Parathyroid adenoma (tissue), 2 donors: Measurements from ENCODE around the gene NR4A1.

Experiments
- H2AFZ ChIP-seq: fragments of 300-600 bp; sonication (generic); one replicate; pipeline ENCODE4 v1.7.0; 2017; ENCODE audit warnings: antibody characterized with exemption, mild to moderate bottlenecking
- H3K27ac ChIP-seq: fragments of 300-600 bp; sonication (generic); one replicate; pipeline ENCODE4 v1.7.0; 2017
- H3K27me3 ChIP-seq: fragments of 300-600 bp; sonication (generic); one replicate; pipeline ENCODE4 v1.7.0; 2017; ENCODE audit warnings: low read length; ENCODE audit not compliant: control insufficient read depth, insufficient read depth
- H3K36me3 ChIP-seq: fragments of 300-600 bp; sonication (generic); one replicate; pipeline ENCODE4 v1.7.0; 2017; ENCODE audit warnings: low read length; ENCODE audit not compliant: control insufficient read depth, insufficient read depth
- H3K4me1 ChIP-seq: fragments of 300-600 bp; sonication (generic); one replicate; pipeline ENCODE4 v1.7.0; 2017; ENCODE audit warnings: control low read depth
- H3K4me2 ChIP-seq: fragments of 300-600 bp; sonication (generic); one replicate; pipeline ENCODE4 v1.7.0; 2017; ENCODE audit warnings: low read length
- H3K4me3 ChIP-seq: fragments of 300-600 bp; sonication (generic); one replicate; pipeline ENCODE4 v1.7.0; 2017; ENCODE audit warnings: low read depth, low read length
- H3K79me2 ChIP-seq: fragments of 300-600 bp; sonication (generic); one replicate; pipeline ENCODE4 v1.7.0; 2017; ENCODE audit warnings: control low read depth
- H3K9ac ChIP-seq: fragments of 300-600 bp; sonication (generic); one replicate; pipeline ENCODE4 v1.7.0; 2017; ENCODE audit warnings: mild to moderate bottlenecking
- H3K9me3 ChIP-seq: fragments of 300-600 bp; sonication (generic); one replicate; pipeline ENCODE4 v1.7.0; 2017; ENCODE audit warnings: low read length; ENCODE audit not compliant: control insufficient read depth
- TF ChIP-seq, protein P1 (sequence below): fragments of 300-600 bp; sonication (generic); IDR thresholded peaks from one replicate; pipeline ENCODE4 v1.7.0; 2017; ENCODE audit warnings: antibody characterized with exemption, mild to moderate bottlenecking
- donor health status: primary hyperparathyroidism.

The NR4A1 gene

DNA sequence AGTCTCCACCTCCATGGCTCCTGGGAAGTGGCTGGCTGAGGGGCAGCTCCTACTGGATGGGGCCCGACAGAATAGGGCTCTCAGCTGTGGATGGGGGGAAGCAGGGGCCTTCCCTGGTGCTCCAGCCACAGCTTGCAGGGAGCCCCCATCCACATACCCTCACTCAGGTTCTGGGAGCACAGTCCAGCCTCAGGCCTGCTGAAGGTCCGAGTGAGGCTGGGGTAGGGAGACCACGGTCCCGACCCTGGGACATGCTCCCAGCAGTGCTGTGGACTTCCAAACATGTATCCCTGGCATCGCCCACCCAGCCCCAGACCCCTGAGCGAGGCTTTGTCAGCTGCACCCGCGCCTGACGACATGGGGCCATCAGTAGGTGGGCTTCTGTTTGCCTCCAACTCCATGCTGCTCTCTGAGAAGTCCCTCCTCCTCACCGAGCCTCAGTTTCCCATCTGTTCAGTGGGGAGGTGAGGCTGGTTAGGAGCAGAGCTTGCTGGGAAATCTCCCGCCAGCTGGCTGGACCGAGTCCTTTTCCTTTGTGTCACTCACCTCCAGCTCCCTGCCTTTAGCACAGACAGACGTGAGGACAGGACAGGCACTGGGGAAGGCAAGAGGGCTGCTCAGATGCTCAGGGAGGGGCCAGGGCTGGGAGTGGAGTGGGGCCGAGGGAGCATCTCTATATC lies 9.4 kb downstream of the NR4A1 start:
- Histone ChIP-seq H3K4me1 (no peaks in the 10 kb centered on the region), H3K36me3 (no peaks in the 10 kb centered on the region), H3K27me3 (no peaks in the 10 kb centered on the region), H3K9ac (no peak overlapping the region), H2AFZ (no peak overlapping the region), H3K9me3 (no peaks in the 10 kb centered on the region), H3K27ac (no peak overlapping the region), H3K4me3 (no peak overlapping the region), H3K4me2 (no peak overlapping the region), H3K79me2 (no peaks in the 10 kb centered on the region)
- TF ChIP-seq, protein P1, sequence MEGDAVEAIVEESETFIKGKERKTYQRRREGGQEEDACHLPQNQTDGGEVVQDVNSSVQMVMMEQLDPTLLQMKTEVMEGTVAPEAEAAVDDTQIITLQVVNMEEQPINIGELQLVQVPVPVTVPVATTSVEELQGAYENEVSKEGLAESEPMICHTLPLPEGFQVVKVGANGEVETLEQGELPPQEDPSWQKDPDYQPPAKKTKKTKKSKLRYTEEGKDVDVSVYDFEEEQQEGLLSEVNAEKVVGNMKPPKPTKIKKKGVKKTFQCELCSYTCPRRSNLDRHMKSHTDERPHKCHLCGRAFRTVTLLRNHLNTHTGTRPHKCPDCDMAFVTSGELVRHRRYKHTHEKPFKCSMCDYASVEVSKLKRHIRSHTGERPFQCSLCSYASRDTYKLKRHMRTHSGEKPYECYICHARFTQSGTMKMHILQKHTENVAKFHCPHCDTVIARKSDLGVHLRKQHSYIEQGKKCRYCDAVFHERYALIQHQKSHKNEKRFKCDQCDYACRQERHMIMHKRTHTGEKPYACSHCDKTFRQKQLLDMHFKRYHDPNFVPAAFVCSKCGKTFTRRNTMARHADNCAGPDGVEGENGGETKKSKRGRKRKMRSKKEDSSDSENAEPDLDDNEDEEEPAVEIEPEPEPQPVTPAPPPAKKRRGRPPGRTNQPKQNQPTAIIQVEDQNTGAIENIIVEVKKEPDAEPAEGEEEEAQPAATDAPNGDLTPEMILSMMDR, result no peak

DNA sequence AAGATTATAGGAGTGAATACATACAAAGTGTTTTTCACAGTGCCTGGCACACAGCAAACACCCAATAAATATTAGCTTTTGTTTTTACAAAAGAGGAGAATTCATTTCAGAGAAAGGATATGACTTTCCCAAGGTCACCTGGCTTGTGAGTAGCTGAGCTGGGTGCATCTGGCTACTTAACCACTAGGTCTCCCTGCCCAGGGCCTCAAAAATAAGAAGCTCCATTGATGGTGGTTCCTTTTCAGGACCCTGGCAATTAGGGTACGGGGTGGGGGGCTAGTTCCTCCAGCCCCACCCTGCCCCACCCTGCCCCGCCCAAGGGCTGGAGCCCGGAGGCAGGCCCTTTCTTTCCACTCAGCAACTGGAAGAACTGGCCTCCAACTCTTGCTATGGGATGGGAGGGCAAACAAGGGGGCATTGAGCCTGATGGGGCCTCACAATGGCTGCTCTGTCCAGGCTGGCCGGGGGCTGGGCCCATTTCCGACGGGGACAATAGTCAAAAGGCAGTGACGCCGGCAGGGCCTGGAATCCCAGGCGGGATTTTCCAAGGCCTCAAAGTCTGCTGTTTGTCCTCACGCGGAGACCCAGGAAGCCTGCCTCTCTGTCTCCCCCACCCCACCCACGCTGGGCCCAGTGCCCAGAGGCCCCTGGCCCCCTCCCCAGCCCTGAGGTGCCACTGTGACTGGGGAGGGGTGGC lies 10.4 kb downstream of the NR4A1 start:
- Histone ChIP-seq H3K27me3 (no peaks in the 10 kb centered on the region), H3K4me3 (no peak overlapping the region), H3K79me2 (no peaks in the 10 kb centered on the region), H3K4me1 (no peaks in the 10 kb centered on the region), H3K27ac (no peak overlapping the region), H3K36me3 (no peaks in the 10 kb centered on the region), H3K9me3 (no peaks in the 10 kb centered on the region), H3K4me2 (no peak overlapping the region), H2AFZ (no peak overlapping the region), H3K9ac (no peak overlapping the region)
- TF ChIP-seq, protein P1, result no peak

DNA sequence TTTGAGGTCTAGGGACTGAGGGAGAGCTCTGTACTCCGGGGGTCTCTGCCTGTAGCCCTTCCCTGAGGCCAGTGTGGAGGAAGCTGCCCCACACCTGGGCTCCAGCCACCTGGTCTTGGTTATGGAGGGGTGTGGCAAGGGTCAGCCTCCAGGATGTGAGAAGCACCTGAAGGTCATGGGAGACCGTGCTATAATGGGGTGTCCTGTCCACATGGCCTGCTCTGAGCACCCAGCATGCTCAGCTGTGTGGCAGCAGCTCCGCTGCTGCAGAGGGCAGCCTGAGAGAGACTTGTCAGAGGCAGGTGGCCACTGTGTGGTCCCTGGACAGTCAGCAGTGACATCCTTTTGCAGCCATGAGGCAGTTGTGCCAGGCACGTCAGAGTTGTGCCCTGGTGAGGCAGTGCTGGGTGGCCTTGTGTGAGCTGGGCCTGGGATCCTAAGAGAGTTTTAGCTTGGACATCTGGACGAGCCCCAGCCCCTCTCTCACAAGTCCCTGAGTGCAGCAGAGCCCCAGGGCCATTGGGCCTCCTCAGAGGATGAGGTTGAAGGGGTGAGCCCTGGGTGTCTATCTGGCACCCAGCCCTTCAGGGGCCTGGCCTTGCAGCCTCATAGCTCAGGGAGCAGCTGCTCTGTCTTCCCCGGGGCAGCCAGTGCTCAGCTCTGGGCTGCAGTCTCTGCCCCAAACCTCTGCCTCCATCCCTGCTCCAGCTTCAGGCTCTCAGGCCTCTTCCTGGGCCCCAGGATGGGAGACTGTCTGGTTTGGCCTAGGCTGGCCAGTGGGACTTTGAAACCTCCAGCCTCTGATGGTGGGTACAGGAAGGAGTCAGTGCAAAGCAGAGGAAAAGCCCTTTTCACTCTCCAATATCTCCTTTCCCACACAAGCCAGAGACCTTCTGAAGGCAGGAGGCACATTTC lies 11.2 kb downstream of the NR4A1 start:
- Histone ChIP-seq H2AFZ (no peak overlapping the region), H3K4me2 (no peak overlapping the region), H3K36me3 (no peaks in the 10 kb centered on the region), H3K27me3 (no peaks in the 10 kb centered on the region), H3K4me3 (no peak overlapping the region), H3K27ac (no peak overlapping the region), H3K4me1 (no peaks in the 10 kb centered on the region), H3K9me3 (no peaks in the 10 kb centered on the region), H3K9ac (no peak overlapping the region), H3K79me2 (no peaks in the 10 kb centered on the region)
- TF ChIP-seq, protein P1, result no peak

DNA sequence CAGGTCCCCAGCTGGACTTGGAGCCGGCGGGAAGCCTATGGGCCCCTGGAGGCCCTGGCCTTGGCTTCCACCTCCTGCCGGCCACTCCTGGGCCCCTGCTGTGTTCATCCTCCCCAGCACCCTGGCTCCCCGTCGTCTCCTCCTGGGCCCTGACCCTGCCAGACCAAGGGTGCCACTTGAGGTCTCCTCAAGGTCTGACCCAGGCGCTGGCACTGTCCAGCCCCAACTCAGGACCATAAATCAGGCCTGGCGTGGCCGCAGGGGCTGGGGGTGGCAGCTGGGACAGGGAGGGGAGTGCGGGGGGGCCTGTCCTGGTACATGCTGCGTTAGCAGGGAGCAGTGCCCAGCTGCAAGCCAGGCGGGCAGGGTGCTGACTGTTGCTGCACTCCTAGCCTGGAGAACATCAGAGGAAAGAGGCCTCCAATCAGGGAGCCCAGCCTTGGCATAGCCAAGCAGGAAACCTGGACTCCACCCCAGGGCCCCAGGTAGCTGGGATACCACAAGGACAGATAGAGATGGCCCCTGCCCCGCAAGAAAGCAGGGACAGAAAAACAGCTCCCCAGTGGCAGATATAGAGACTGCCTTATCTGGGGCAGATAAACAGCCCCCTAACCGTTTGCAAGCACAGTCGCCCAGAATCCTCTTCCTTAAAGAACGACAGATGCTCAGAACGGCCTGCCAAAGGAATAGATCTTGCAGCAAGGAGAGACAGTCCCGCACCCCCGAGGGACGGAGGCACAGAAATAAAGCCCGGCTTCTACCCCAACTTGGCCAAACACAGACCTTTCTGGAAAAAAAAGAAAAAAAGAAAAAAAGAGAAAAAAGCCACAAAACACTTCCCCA lies 12.1 kb downstream of the NR4A1 start:
- Histone ChIP-seq H3K4me3 (no peak overlapping the region), H3K79me2 (no peaks in the 10 kb centered on the region), H3K9ac (no peak overlapping the region), H3K4me2 (no peak overlapping the region), H3K4me1 (no peaks in the 10 kb centered on the region), H2AFZ (no peak overlapping the region), H3K36me3 (no peaks in the 10 kb centered on the region), H3K9me3 (no peaks in the 10 kb centered on the region), H3K27ac (no peak overlapping the region), H3K27me3 (no peaks in the 10 kb centered on the region)
- TF ChIP-seq, protein P1, result no peak
